Liver (tissue), 3 donors: ENCODE measurements around the gene SLC29A3.

Source experiments
- CTCF ChIP-seq: fragments of 150-350 bp; IDR thresholded peaks from 2 replicates; pipeline ENCODE4 v1.5.1; 2017; ENCODE audit warnings: improper control_type of control experiment, low read depth, low read length; ENCODE audit not compliant: missing input control
- GABPA ChIP-seq, 2 donors: IDR thresholded peaks in 1 of 2; conservative IDR thresholded peaks in 1 of 2; 2 replicates each; pipeline ENCODE4 v1.6.1; 2016; ENCODE audit warnings: antibody characterized with exemption in 2 of 2, mild to moderate bottlenecking in 1 of 2, moderate library complexity in 1 of 2
- NR2F2 ChIP-seq: IDR thresholded peaks from 2 replicates; pipeline ENCODE4 v1.6.1; 2016; ENCODE audit warnings: antibody characterized with exemption
- REST ChIP-seq: IDR thresholded peaks from 2 replicates; pipeline ENCODE4 v1.6.1; 2016; ENCODE audit warnings: antibody characterized with exemption, mild to moderate bottlenecking
- YY1 ChIP-seq: IDR thresholded peaks from 2 replicates; pipeline ENCODE4 v1.6.1; 2016; ENCODE audit warnings: antibody characterized with exemption, mild to moderate bottlenecking
- donor health status: healthy.
- donor health status: healthy.

GRCh38 chr10:71332466-71332865 is 13.4 kb downstream of the SLC29A3 start:
- TF ChIP-seq CTCF (no peak), REST (no peak), YY1 (no peak), GABPA (IDR thresholded peaks at IDR 0.05 in 1 of 2, conservative IDR thresholded peaks at IDR 0.05 in 1 of 2) (no peak), NR2F2 (no peak)
